ENCODE data around the gene ARFGAP3.
A peak's percentile ranks its signal among the peaks of the same experiment; 100 is the strongest.

The ARFGAP3 gene

DNA sequence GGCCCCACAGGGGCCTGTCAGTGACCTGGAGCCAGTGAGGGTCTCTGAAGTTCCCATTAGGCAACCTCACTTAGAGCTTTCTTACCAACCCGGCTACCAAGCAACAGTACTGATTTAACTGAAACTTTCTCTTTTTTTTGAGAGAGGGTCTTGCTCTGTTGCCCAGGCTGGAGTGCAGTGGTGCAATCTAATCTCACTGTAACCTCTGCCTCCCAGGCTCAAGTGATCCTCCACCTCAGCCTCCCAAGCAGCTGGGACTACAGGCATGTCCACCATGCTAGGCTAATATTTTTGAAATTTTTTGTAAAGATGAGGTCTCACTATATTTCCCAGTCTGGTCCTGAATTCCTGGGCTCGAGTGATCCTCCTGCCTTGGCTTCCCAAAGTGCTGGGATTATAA is 42.5 kb downstream of the ARFGAP3 start:
- no peak for DNase-seq

DNA sequence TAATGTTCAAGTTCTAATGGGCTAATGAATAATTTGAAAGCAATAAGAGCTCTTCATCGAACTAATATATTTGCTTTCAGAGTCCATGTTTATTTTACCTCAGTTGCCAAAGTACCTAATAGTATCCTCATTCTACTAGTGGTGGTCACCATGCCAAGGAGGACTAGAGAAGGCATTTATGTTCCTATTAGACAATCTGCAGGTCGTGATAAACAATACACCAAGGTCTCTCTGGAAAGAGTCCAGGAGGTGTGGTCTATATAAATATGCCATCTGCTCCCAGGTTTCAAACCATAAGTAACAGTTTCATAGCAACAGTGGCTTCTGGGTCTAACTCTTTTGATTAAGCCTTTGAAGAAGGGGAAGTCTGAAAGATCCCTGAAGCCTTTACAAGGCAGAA is 42.9 kb downstream of the ARFGAP3 start:
- peak in 1 of 2 experiments; percentile 22 for DNase-seq

DNA sequence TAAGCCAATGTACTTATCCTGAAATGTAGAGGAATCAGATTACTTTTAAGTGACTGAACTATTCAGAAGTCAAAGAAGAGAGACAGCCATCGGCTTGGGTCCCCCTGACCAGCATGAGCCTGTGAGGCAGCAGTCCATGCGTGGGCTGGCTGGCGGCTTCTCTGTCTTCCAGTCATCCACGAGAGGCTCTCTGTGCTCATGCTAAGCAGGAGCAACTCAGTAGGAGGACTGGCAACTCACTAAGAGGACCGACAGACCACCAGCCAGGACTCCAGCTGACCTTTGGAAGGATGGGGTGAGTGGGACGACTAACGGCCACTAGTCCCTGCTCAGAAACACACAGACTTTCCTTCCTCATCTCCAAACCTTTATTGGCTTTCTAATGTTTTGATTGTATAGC is 43.6 kb downstream of the ARFGAP3 start:
- DNase-seq, result no peak

DNA sequence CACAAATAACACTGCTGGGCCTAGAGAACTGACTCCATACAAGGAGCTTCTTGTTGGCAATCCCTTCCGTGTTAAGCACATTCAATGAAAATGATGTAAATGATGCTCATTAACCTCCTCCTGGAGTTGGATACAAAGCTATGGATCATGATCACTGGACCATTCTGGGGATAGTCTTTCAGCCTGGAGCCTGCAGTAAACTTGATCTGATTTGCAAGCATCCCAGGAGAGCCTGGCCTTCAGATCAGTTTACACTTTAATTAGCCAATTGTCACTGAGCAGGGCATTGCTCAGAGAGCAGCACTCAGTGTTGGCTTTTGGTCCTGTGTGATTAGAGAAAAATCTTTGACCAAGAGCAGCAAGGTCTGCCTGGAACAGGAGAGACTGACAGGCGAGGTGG is 45.6 kb downstream of the ARFGAP3 start:
- DNase-seq, result no peak

DNA sequence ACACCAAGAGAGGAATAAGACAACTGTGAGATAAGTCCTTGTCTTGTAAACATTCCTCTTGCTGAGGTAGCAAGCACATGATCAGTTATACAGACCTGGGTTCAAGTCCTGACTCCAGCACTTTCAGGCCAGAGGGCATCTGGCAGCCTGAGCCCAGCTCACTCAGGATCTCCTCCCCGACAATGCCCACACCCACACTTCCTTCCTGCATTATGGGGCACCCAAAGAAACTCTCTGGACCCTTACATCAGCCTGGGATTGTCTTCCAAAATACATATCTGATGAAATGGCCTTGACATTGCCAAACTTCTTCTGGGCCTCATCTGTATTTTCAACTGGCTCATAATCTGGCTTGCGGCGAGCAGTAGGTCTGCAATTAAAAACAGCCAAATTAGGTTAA is 48.6 kb downstream of the ARFGAP3 start:
- DNase-seq, result no peak

DNA sequence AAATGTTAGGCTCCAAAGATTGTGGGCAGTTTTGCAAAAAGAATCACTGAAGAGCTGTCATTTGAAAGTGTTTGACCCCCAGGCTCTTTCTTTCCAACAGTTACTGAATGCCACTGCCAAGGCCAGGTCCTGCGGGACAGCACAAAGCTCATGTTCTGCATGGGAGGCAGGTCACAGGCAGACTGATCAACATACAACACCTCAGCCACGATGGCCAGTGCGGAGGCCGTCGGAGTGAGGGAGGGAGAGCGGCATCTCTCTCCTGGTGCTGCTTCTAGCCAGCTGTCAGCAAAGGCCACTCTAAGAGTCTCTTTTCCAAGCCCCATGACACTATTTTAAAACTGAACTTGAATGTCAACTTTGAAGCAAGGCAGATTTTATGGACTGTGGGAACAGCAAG is 49.9 kb downstream of the ARFGAP3 start:
- DNase-seq, result no peak

DNA sequence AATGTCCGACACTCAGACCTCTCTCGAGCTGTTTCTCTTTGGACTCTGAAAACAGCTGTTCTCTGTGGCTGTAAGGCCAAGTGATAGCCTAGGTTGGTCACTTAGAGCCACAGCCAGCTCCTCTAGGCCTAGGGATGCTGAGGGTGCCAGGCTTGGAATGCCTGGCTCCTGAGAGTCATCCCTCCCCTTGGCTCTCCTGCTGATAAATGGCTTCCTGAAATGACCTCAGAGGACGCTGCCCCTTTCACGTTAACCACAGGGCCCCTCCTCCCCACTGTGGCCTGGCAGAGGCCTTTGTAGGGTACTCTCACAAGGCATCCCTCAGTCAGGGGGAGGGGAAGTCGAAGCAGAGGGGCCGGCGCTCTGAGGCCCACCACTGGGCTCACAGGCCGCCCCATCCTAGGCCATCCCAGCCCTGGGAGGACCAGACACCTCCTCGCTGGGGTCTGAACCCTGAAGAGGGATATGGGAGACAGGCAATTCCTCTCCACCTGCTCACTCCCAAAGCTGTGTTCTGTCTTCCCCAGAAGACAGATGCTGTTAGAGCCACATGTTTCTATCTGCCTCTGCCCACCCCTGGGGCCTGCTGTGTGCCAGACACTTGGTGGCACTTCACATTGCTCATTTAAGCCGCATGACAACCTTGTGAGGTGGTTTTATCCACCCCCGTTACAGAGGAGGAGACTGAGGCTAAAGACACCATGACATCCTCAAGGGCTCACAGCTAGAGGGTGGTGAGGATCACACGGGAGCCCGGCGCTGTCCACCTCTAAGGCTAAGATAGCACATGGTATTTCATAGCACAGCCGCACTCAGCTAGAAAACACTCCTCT is 50.9 kb downstream of the ARFGAP3 start:
- no peak for DNase-seq

DNA sequence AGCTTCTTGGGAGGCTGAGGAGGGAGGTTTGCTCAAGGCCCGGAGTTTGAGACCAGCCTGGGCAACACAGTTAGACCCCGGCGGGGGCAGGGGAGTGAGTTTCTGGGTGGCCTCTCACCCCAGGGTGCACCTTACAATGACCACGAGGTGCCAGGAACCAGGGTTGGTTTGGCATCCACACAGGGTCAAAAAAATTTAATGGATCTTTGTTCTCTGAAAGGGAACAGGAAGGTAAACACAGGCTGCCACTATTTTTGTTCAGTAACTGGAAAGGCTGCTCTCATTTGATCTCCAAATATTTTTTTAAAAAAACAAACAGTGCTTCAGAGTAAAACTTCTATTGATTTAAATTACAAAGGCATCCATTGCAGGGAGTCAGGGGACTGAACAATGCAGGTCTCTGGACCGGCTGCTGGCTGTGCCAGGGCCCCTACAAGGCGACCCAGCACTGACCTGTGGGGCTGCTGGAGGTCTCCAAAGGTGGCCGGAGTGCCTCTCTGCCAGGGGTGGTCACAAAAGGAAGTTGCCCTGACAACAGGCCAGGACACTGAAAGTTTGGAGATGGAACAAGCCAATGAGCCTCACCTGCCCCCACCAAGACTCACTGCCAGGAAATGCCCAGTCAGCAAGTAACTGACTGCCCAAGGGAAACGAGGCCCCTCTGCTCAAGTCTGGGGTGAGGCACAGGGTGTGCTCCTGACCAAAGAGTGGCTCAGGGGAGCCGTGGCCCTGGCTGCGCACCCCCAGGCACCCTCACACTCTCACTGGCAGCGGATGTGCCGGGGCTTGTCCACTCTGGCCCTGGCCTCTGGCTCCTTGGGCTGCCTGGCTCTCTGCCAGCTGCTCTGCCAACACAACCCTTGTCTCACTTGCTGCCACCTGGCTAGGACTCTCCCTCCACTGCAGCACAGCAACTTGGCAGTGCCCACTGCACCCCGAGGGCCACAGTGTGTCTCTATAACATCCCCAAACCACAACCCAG is 51.8 kb downstream of the ARFGAP3 start:
- DNase-seq, result no peak

DNA sequence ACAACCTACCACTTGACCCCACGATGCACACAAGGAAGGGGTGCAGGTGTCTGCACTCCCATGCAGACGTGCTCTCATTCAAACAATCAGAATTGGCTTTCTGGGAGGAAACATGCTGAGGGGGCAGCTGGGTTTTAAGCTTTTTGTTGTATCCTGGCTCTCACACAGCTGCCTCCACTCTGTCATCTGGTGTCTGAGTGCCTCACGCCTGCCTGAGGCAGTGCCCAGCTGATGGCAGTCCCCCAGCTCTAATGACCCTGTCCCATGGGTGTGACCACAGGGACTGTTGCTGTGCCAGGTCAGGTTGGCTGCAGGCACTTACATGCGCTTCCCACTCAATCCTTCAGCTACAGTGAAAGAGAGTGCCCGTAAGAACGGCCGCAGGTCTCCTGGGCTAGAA is 53.7 kb downstream of the ARFGAP3 start:
- DNase-seq, result no peak

DNA sequence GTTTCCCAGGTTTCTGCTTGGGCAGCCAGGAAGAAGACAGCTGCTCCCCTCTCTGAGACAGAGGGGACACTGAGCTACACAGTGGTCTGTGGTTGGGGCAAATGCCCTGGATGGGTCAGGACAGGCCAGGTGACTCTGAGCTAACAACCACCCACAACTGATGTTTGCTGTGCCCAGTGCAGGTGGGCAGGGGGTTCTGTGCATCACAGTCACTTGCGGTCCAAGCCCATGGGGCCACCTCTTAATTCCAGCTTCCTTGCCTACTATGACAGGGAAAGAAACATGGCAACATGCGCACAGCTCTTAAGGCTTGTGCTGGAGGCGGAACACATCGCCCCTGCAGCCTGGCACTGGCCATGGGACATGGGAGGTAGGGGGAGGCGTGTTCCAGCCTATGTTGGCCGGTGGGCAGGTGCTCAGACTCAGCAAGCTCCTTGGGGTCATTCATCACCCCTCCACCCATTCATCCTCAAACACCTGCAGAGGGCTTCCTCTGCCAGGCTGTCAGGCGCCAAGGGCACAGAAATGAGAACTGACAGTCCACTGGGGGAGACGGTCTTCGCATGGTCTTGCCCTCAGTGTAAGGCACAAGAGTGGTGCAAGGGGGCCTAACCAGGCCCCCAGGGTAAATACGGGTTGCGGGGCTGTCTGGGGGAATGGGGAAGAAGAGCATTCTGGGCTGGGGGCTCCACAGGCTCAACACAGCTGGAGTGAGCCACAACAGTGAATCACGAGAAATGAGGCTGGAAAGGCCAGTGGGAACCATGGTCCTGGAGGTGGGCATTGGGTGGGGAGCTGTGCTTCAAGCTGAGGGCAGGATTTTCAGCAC is 55.6 kb downstream of the ARFGAP3 start:
- no peak for DNase-seq

DNA sequence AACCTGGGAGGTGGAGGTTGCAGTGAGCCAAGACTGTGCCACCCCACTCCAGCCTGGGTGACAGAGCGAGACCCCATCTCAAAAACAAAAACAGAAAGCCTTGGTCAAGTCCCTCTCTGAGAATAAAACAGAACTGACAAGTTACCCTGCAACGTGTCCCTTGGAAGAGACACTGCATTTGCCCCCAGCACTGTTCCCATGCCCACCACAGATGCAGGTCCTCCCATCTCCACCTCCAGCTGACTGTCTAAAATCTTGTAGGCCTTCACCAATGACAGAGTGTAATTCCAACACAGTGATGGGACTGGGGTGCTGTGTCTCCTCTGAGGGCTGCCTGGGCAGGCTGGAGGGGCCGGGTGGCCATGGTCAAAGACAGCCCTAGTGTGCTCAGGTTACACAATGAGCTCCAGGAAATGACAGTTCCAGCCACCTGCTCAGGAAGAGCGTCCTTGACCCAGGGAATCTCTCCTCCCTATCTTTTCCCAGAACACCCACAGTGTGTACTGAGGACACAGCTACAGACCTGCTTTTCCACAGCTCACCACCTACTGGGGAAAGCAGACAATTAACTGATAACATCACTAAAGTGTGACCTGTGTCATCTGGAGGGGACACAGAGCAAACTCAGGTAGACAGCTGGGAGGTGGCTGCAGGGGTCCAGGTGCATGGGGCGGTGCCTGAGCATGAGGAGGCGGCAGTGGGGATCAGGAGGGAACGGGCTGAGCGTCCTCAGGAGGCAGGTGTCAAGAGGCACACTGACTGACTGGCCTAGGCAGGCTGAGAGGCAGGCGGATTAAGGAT is 56.4 kb downstream of the ARFGAP3 start:
- no peak for DNase-seq

DNA sequence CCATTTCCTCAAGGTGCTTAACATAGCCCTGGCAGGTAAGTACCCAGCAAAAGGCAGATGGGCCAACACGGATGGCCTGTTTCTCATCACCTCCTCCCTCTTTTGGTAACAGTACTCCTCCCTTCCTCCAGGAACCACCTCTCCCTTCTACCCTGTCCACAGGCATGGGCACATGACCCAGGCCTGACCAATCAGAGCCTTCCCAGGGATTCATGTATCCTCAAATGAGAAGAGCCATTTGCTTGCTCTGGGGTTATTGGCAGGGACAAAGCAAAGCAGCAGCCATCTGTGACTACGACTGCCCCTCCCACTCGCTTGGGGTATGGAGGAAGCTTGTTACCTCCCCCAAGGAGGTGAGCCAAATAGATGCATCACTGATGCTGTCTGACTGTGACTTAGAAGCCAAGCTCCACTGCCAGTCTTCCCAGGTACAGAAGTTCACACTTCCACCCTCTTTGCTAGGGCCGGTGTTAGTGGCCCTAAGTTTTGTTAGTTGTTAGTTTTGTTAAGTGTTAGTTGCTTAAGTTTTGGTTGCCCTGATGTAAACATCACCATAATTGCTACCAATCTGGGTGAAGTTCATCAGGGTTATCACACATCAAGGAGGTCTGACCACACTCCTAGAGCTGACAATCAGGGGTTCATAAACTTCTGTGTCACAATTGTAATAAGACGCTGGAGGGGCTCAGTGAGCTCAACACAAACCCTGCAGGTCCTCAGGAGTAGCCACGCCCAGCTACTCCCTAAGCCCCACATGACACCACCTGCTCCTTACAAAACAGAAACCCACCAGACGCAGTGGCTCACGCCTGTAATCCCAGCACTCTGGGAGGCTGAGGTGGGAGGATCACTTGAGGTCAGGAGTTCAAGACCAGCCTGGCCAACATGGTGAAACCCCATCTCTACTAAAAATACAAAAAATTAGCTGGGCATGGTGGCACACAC is 57.3 kb downstream of the ARFGAP3 start:
- no peak for DNase-seq

DNA sequence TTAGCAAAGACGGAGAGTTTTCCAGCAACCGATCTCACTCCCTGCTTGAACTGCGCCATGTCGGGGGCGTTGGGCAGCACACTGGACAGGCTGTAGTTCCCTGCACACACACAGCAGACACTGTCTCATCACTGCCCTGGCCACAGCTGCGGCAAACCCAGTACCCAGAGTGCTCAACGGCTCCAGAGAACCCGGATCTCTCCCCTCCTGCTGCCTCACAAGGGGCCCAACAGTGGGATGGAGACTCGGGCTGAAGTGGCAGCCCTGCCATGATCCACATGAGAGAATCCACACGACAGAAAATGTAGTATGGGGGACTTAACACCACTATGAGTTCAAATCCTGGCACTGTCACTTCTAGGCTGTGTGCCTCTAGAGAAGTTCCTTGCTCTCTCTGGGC is 58.0 kb downstream of the ARFGAP3 start:
- DNase-seq, result no peak

DNA sequence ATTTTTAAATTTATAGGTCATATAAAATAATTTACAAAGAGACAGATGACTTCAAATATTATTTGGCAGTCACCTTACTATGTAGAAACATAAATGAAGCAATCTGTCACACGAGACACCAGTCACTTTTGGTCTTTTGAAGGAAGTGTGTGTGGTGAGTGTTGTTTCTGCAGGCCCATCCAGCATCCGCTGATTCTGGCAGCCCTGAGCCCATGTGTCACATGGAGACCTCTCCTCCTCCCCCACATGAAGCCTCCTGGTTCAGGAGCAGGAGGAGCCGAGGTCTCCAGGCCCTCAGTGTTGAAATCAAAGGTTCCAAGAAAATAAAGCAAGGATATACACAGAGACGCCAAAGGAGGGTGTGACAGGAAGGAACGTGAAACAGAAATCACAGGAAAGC is 60.1 kb downstream of the ARFGAP3 start:
- DNase-seq, result no peak

DNA sequence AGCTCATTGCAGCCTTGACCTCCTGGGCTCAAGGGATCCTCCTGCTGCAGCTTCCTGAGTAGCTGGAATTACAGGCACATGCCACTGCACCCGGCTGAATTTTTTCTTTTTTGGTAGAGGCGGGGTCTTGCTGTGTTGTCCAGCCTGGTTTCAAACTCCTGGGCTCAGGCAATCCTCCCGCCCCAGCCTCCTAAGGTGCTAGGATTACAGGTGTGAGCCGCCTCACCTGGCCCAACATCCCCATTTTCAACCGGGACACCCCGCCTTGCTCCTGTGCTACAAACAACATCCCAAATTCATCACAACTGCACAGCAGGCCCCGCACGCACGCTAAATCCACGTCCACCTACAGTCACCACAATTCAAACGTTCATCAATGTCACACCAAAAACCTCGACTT is 61.0 kb downstream of the ARFGAP3 start:
- no peak for DNase-seq

DNA sequence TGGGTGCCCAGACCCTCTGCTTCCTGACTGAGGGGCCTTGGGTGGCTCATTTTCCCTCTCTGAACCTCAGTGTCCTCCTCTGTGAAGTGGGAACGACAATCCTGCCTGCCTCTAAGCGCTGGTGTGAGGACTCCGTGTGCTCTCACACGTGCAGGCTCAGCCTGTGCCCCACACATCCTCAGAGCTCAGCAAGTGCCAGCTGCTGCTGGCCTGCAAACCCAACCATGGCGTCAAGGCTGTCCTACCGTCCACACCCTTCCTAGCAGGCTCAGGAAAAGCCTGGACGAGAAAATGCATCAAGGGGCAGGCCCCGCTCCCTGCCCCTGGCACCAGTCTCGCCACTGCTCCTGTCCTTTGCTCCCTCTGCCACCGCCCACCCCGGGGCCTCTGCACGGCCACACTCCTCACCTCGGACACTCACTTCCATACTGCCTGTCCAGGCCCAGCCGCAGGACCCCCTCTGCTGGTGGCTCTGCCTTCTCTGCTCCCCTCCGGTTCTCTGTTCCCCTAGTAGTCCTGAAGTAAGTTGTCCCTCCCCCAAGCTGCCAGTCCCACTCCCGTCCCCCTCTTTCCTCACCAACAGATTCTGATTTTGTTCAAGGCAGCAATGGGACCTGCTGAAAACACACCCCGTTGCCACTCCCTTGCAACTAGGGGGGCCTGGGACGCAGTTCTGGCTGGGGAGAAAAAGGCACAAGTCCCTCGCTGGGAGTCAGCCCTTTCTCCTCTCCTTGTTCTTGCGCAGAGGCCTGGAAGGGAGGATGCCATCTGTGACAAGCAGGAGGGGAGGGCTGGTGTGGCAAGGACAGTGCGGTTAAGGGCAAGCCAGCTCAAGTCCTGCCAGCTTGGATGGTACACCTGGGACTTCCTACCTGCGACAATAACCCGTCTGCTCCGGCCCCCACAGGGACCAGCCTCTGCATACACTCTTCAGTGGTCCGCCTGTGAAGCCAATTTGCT is 62.2 kb downstream of the ARFGAP3 start:
- DNase-seq, result no peak

DNA sequence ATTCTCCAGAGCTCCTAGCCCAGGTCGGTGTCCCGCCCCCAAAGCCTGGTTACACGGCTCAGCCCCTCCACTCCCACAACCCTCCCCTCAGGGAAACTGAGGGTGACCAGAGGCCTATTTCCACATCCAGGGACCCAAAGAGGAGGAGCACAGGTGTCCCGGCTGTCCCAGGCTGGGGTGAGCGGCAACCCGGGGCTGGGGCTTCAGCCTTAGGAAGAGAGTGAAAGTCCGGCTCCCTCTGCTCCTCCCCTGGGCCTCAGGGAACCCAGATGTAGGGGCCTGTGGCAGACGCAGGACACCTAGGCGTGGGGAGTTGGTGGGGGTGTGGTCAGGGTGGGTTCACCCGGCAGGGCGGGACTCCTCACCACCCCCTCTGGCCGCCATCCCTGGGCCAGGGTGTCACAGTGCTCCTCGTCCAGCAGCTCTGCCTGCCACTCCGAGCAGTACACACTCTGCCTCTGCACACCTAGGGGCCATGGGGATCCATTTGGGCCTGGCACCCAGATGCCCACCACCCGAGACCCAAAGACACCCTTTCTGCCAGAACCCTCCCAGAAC is 63.1 kb downstream of the ARFGAP3 start:
- DNase-seq, result no peak

DNA sequence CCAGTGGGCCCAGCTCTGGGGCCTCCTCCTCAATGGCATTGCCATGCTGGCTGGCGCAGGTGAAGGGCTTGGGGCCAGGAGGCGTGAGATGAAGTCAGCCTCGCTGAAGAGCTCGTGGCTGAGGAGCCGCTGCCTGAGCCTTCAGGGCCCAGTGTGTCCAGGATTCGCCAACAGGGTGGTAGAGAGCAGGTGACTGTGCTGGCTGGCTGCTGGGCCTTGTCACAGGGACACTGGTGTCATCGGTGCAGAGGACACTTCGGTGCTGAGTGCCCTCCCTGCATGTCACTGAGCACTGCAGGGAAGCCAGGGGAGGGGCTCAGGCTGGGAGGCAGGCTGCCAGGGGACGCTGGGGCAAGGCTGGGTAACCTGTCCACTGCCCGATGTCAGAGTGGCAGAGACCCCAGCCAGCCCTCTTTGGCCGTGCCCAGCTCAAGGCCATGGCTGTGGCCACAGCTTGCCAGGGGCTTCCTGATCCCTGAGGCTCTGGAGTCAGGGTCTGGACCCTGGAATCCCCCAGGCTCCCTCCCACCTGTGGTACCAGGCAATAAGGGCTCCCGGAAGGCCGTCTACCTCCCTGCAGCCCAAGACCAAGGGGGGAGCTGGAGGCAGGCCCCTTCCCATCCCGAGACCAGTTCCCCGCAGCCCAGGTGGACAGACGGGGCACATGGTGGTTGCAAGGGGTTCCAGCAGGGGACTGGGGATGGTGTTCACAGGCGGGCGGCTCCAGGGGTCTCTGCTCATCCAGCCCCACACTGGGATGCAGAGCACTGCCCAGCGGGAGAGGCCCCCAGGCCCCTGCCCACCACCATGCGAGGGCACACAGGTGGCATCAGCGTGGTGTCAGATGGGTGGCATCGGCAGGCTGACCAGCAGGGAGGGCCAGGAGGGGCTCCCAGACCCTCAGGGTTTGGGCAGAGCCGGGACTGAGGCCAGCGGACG is 63.9 kb downstream of the ARFGAP3 start:
- no peak for DNase-seq

All from cerebellar nuclear complex (tissue), 1 donor.